Left lung (tissue), 10 donors: ENCODE data around the gene COA8. TPM values are rescaled to one million over a fixed set of nuclear protein-coding genes. Genes with fewer than 3 reads are reported as not detected.

Source experiments
- ATAC-seq: fragments of 200-7000 bp; cut with Tn5 transposase; one replicate; pipeline ENCODE4 v1.9.1; 2020; ENCODE audit warnings: moderate library complexity
- DNase-seq, 4 donors: peaks; one replicate each; pipeline ENCODE4 v3.0.0-alpha.2; 2013 to 2020
- H3K27ac ChIP-seq, 2 donors: fragments of 200-600 bp; sonication (generic) in 1 of 2; one replicate each; pipeline versions ENCODE4 v1.5.0 to v1.8.0; 2020 to 2021
- H3K27me3 ChIP-seq, 2 donors: fragments of 200-600 bp; sonication (generic) in 1 of 2; one replicate each; pipeline versions ENCODE4 v1.5.0 to v1.8.0; 2020 to 2021
- H3K36me3 ChIP-seq, 2 donors: fragments of 200-600 bp; sonication (generic) in 1 of 2; one replicate each; pipeline versions ENCODE4 v1.5.0 to v1.8.0; 2020 to 2021
- H3K4me1 ChIP-seq, 2 donors: fragments of 200-600 bp; one replicate each; pipeline ENCODE4 v1.8.0; 2021
- H3K4me3 ChIP-seq, 2 donors: fragments of 200-600 bp; sonication (generic) in 1 of 2; one replicate each; pipeline versions ENCODE4 v1.5.0 to v1.8.0; 2020 to 2021; ENCODE audit warnings: mild to moderate bottlenecking in 1 of 2
- H3K9me3 ChIP-seq, 2 donors: fragments of 200-600 bp; sonication (generic) in 1 of 2; one replicate each; pipeline versions ENCODE4 v1.5.0 to v1.8.0; 2020 to 2021
- CTCF ChIP-seq, 2 donors: fragments of 200-600 bp; sonication (generic) in 1 of 2; IDR thresholded peaks; one replicate each; pipeline versions ENCODE4 v1.5.0 to v1.8.0; 2021; ENCODE audit warnings: antibody characterized with exemption in 2 of 2
- intact Hi-C, 2 donors: fragments of 100-400 bp; cut with DNase I; formaldehyde crosslinking; loops; one replicate each; pipeline versions ENCODE4 v1.11.2 to v1.14.2; 2022
- polyA plus RNA-seq, 6 donors: library from polyadenylated mRNA; unstranded; fragments of 120-200 nt; gene quantifications; one replicate each; pipeline ENCODE4 v1.2.1, GENCODE V29; 2013; ENCODE audit not compliant: insufficient read length in 6 of 6
- total RNA-seq, 2 donors: library from RNA; stranded (reverse); fragmentation: NEBNext Ultra II Directional; extraction: Animal tissue kit (Norgen Biotek cat#: 25700); gene quantifications; one replicate each; pipeline ENCODE4 v1.2.1, GENCODE V29; 2021
- donor health status: DM: no; HTN: yes; CAD: no.
- donor health status: DM: no; HTN: no; CAD: no.

COA8 gene
- total and polyA plus RNA-seq, 8 donors, result 33.2 to 41.7 (median 37.8) TPM

DNA sequence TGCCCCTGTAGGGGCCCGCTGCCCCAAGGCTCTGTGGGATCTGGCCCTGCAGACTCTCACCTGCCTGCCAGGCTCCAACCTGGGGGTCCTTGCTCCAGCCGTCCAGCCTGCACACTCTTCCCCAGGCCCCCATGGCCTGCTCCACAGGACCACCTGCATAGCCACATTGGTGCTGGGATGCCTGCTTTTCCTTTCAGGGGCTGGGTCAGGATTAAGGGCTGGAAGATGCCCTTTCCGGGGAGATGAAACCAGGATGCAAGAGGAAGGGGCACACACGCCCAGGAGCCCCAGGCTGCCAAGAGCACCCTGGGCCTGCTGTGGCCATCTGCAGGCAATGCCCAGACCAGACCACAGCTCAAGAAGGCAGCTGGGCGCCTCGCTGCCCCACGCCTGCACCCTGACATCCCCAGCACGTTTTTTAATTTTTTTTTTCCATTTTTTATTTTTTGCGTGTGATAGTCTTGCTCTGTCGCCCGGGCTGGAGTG lies 15.3 kb upstream of the COA8 start:
- Histone ChIP-seq H3K27me3 (peaks cover 0 to 4% of the 10 kb centered on the region in 2 donors), H3K27ac (no peak overlapping the region), H3K9me3 (no peaks in the 10 kb centered on the region), H3K4me1 (peaks cover 19 to 26% of the 10 kb centered on the region in 2 donors), H3K4me3 (no peak overlapping the region), H3K36me3 (no peaks in the 10 kb centered on the region)
- intact Hi-C loops, result no loop called here
- ATAC-seq, result no peak
- no peak for TF ChIP-seq CTCF (IDR thresholded peaks at IDR 0.05)
- peak in 1 of 4 donors; percentile 35 for DNase-seq

- Histone ChIP-seq H3K4me3 (no peak overlapping the region), H3K4me1 (peaks cover 19 to 26% of the 10 kb centered on the region in 2 donors), H3K9me3 (no peaks in the 10 kb centered on the region), H3K36me3 (no peaks in the 10 kb centered on the region), H3K27ac (no peak overlapping the region), H3K27me3 (no peaks in the 10 kb centered on the region)
- ATAC-seq (no peak), DNase-seq (peak in 1 of 4 donors; percentile 65)
- intact Hi-C loops, result no loop called here
- no peak for TF ChIP-seq CTCF (IDR thresholded peaks at IDR 0.05)
These were observed 14.8 kb upstream of the COA8 start for GRCh38 chr14:103547941-103548462.

GRCh38 chr14:103548463-103549351 lies 14.1 kb upstream of the COA8 start:
- H3K9me3 ChIP-seq, result no peaks in the 10 kb centered on the region
- no peaks in the 10 kb centered on the region for H3K36me3 ChIP-seq
- ATAC-seq (no peak), DNase-seq (peak in 1 of 4 donors; percentile 69)
- no peaks in the 10 kb centered on the region for H3K27me3 ChIP-seq
- peaks cover 19 to 23% of the 10 kb centered on the region in 2 donors for H3K4me1 ChIP-seq
- TF ChIP-seq CTCF (IDR thresholded peaks at IDR 0.05), result no peak
- intact Hi-C loops, result no loop called here
- H3K4me3 ChIP-seq, result no peak overlapping the region
- H3K27ac ChIP-seq, result no peak overlapping the region

DNA sequence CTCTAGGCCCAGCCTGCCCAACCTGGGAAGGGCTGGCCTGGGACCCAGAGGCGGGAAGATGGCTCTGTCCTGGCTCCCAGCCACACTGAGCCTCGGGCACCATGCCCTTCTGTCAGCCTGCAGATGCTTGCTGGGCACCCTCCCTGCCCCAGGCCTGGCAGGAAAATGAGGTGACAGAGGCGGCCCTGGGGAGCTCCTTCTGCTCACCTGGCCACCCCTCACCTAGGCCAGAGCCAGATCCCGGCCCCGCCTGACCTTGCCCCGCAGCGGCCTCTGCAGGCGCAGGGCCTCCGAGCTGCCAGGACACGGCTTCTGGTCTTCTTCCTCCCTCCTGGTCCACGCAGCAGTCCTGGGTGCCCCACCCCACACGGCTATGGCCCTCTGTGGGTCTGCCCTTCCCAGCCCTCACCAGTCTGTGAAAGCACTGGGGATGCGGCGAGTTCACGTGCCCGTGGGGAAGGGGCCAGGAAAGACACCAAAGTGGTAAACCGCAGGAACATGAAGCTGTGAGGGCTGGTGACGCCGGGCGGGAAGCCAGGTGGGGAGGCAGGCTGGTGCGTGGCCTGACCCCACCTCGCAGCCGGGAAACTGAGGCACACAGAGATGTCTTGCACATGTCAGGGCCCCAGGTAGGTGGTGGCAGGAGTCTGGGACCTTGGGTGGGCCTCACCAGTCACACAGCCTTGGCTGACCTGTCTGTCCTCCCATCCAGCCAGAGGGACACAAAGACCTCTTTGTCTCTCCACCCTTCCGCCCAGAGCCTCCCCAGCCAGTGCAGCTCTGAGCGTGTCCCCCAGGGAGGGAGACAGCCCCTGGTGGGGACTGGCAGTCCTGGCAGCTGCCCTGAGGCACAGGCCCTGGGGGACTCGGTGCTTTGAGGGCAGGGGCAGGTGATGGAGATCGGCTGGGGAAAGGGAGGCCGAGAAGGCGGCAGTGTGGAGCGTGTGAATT lies 13.1 kb upstream of the COA8 start:
- Histone ChIP-seq H3K9me3 (no peaks in the 10 kb centered on the region), H3K4me1 (peaks cover 11 to 19% of the 10 kb centered on the region in 2 donors), H3K4me3 (no peak overlapping the region), H3K36me3 (peaks cover 0 to 2% of the 10 kb centered on the region in 2 donors), H3K27me3 (no peaks in the 10 kb centered on the region), H3K27ac (no peak overlapping the region)
- intact Hi-C loops, result no loop called here
- DNase-seq (peak in 1 of 4 donors; percentile 75), ATAC-seq (no peak)
- no peak for TF ChIP-seq CTCF (IDR thresholded peaks at IDR 0.05)
